IMR-90 (cell line): Measurements from ENCODE around the gene OSBPL2. TPM values are rescaled to one million over a fixed set of nuclear protein-coding genes. Genes with fewer than 3 reads are reported as not detected.
A peak's percentile ranks its signal among the peaks of the same experiment; 100 is the strongest.

Experiments used
- ATAC-seq: fragments of 200-7000 bp; cut with Tn5 transposase; 2 replicates; pipeline ENCODE4 v1.9.1; 2020; ENCODE audit warnings: low read depth, mild to moderate bottlenecking, moderate library complexity
- BruUV-seq: library from RNA; stranded (reverse); fragments of 400-500 nt; replicated peaks from 2 replicates; lab custom pipeline; 2021; lab: Mats Ljungman, UMichigan
- CTCF ChIA-PET: fragments of 300-600 bp; formaldehyde crosslinking; extraction: SDS; loops from one replicate; lab custom pipeline; 2021; ENCODE audit warnings: antibody characterized with exemption; lab: Yijun Ruan, JAX
- POLR2A ChIA-PET: fragments of 300-600 bp; sonication (Branson Sonifier 250); formaldehyde crosslinking; loops from one replicate; lab custom pipeline; 2022; ENCODE audit warnings: antibody characterized with exemption; ENCODE audit not compliant: unreplicated experiment; lab: Charles Lee
- DNase-seq: peaks from one replicate; pipeline ENCODE4 v3.0.0; 2013
- H2AFZ ChIP-seq: replicated peaks from 2 replicates; pipeline ENCODE3; 2013; ENCODE audit warnings: low read length, mild to moderate bottlenecking; ENCODE audit not compliant: poor library complexity
- H2AK5ac ChIP-seq: 2 replicates; pipeline ENCODE4 v1.6.1; 2013; ENCODE audit warnings: low read depth, low read length, inconsistent platforms
- H2AK9ac ChIP-seq: replicated peaks from 2 replicates; pipeline ENCODE3; 2013; ENCODE audit warnings: mild to moderate bottlenecking, low read depth, low read length, moderate library complexity; ENCODE audit not compliant: poor library complexity
- H2BK120ac ChIP-seq: 2 replicates; pipeline ENCODE4 v1.6.1; 2013; ENCODE audit warnings: low read depth, low read length, inconsistent platforms
- H2BK15ac ChIP-seq: 3 replicates; pipeline ENCODE4 v1.6.1; 2013; ENCODE audit warnings: low read depth, low read length, inconsistent platforms
- H2BK20ac ChIP-seq: 2 replicates; pipeline ENCODE4 v1.6.1; 2013; ENCODE audit warnings: low read depth, mild to moderate bottlenecking, inconsistent platforms, low read length, moderate library complexity
- H2BK5ac ChIP-seq: 2 replicates; pipeline ENCODE4 v1.6.1; 2013; ENCODE audit warnings: mild to moderate bottlenecking, low read depth, low read length, inconsistent platforms; ENCODE audit not compliant: poor library complexity, severe bottlenecking
- H3K14ac ChIP-seq: replicated peaks from 2 replicates; pipeline ENCODE4 v1.6.1; 2013; ENCODE audit warnings: low read depth, low read length, inconsistent platforms
- H3K18ac ChIP-seq: 2 replicates; pipeline ENCODE4 v1.6.1; 2013; ENCODE audit warnings: low read depth, low read length, control low read depth
- H3K23ac ChIP-seq: 2 replicates; pipeline ENCODE4 v1.6.1; 2013; ENCODE audit warnings: low read depth, low read length, inconsistent platforms
- H3K27ac ChIP-seq: 2 replicates; pipeline ENCODE4 v1.5.1; 2013; ENCODE audit warnings: mild to moderate bottlenecking, control low read depth, low read length; ENCODE audit not compliant: insufficient read depth
- H3K27me3 ChIP-seq: 2 replicates; pipeline ENCODE4 v1.6.1; 2013; ENCODE audit warnings: low read length; ENCODE audit not compliant: control insufficient read depth, insufficient read depth
- H3K36me3 ChIP-seq: 2 replicates; pipeline ENCODE4 v1.6.1; 2013; ENCODE audit warnings: low read length, mixed read lengths; ENCODE audit not compliant: control insufficient read depth, insufficient read depth
- H3K4ac ChIP-seq: 2 replicates; pipeline ENCODE4 v1.6.1; 2013; ENCODE audit warnings: low read depth, low read length, inconsistent platforms
- H3K4me1 ChIP-seq: 2 replicates; pipeline ENCODE4 v1.6.1; 2013; ENCODE audit warnings: low read length, mixed read lengths; ENCODE audit not compliant: control insufficient read depth, insufficient read depth
- H3K4me2 ChIP-seq: 2 replicates; pipeline ENCODE4 v1.6.1; 2013; ENCODE audit warnings: low read depth, mild to moderate bottlenecking, control low read depth, low read length, moderate library complexity
- H3K4me3 ChIP-seq: 2 replicates; pipeline ENCODE4 v1.5.1; 2013; ENCODE audit warnings: low read depth, mild to moderate bottlenecking, control low read depth, low read length, moderate library complexity; ENCODE audit not compliant: insufficient read depth
- H3K56ac ChIP-seq: 2 replicates; pipeline ENCODE4 v1.6.1; 2013; ENCODE audit warnings: low read length, inconsistent platforms; ENCODE audit not compliant: insufficient read depth; ENCODE audit errors: extremely low read depth
- H3K79me1 ChIP-seq, 2 experiments: 2 replicates each; pipeline ENCODE4 v1.6.1; 2013; ENCODE audit warnings: low read length in 2 of 2, inconsistent platforms in 1 of 2, low read depth in 1 of 2
- H3K9ac ChIP-seq: 2 replicates; pipeline ENCODE4 v1.6.1; 2013; ENCODE audit warnings: low read depth, low read length, control low read depth
- H3K9me1 ChIP-seq: 2 replicates; pipeline ENCODE4 v1.6.1; 2013; ENCODE audit warnings: low read length, inconsistent platforms; ENCODE audit not compliant: insufficient read depth
- H3K9me3 ChIP-seq: 2 replicates; pipeline ENCODE4 v1.6.1; 2013; ENCODE audit warnings: low read length; ENCODE audit not compliant: control insufficient read depth, insufficient read depth
- H4K20me1 ChIP-seq: 2 replicates; pipeline ENCODE4 v1.6.1; 2013; ENCODE audit warnings: low read length, inconsistent platforms; ENCODE audit not compliant: insufficient read depth
- H4K5ac ChIP-seq: 2 replicates; pipeline ENCODE4 v1.6.1; 2013; ENCODE audit warnings: mild to moderate bottlenecking, low read depth, low read length, control low read depth
- H4K8ac ChIP-seq, 2 experiments: 2 replicates each; pipeline ENCODE4 v1.6.1; 2013; ENCODE audit warnings: low read depth in 2 of 2, low read length in 2 of 2, control low read depth in 1 of 2, inconsistent platforms in 1 of 2
- H4K91ac ChIP-seq: 2 replicates; pipeline ENCODE4 v1.6.1; 2013; ENCODE audit warnings: low read depth, low read length, inconsistent platforms; ENCODE audit not compliant: insufficient read depth
- BHLHE40 ChIP-seq: fragments of 150-350 bp; IDR thresholded peaks from 2 replicates; pipeline ENCODE4 v1.6.1; 2016; ENCODE audit warnings: mild to moderate bottlenecking, low read depth, low read length
- CEBPB ChIP-seq: IDR thresholded peaks from 2 replicates; pipeline ENCODE4 v1.6.1; 2012; ENCODE audit warnings: low read depth, low read length, improper control_type of control experiment
- CHD1 ChIP-seq: IDR thresholded peaks from 2 replicates; pipeline ENCODE4 v1.6.1; 2012; ENCODE audit warnings: low read depth, low read length, improper control_type of control experiment
- FOS ChIP-seq: fragments of 150-350 bp; IDR thresholded peaks from 2 replicates; pipeline ENCODE4 v1.6.1; 2016; ENCODE audit warnings: low read depth, low read length
- MAFK ChIP-seq: IDR thresholded peaks from 2 replicates; pipeline ENCODE4 v1.6.1; 2012; ENCODE audit warnings: low read depth, low read length, improper control_type of control experiment
- MAZ ChIP-seq: IDR thresholded peaks from 2 replicates; pipeline ENCODE4 v1.6.1; 2012; ENCODE audit warnings: low read depth, mild to moderate bottlenecking, low read length, improper control_type of control experiment, moderate library complexity, borderline replicate concordance
- MXI1 ChIP-seq: IDR thresholded peaks from 2 replicates; pipeline ENCODE4 v1.6.1; 2012; ENCODE audit warnings: low read depth, mild to moderate bottlenecking, low read length, moderate library complexity, borderline replicate concordance
- NFE2L2 ChIP-seq: fragments of 150-350 bp; IDR thresholded peaks from 2 replicates; pipeline ENCODE4 v1.6.1; 2016; ENCODE audit warnings: low read depth, mild to moderate bottlenecking, low read length
- POLR2A ChIP-seq: IDR thresholded peaks from 2 replicates; pipeline ENCODE4 v1.6.1; 2012; ENCODE audit warnings: mild to moderate bottlenecking, low read depth, low read length
- RAD21 ChIP-seq: IDR thresholded peaks from 2 replicates; pipeline ENCODE4 v1.6.1; 2012; ENCODE audit warnings: low read length, improper control_type of control experiment
- RCOR1 ChIP-seq: IDR thresholded peaks from 2 replicates; pipeline ENCODE4 v1.6.1; 2012; ENCODE audit warnings: mild to moderate bottlenecking, low read length, improper control_type of control experiment; ENCODE audit not compliant: insufficient replicate concordance
- RFX5 ChIP-seq: IDR thresholded peaks from 2 replicates; pipeline ENCODE4 v1.8.0; 2012; ENCODE audit warnings: low read depth, mild to moderate bottlenecking, low read length, moderate library complexity
- SMC3 ChIP-seq: fragments of 150-350 bp; IDR thresholded peaks from 2 replicates; pipeline ENCODE4 v1.6.1; 2016; ENCODE audit warnings: low read depth, mild to moderate bottlenecking, antibody characterized with exemption, low read length, moderate library complexity
- WGBS, 2 experiments: methylation state at CpG; one replicate each; pipeline versions ENCODE4 v1.1.5 to v1.1.7; 2013; ENCODE audit warnings: missing lambda C conversion rate in 2 of 2; ENCODE audit not compliant: insufficient read length in 1 of 2; ENCODE audit errors: extremely low coverage in 2 of 2; 5-methylcytosine and 5-hydroxymethylcytosine counted together
- dilution Hi-C: fragments of 300-500 bp; cut with HindIII; formaldehyde crosslinking; loops from one replicate; pipeline ENCODE4 v1.14.3; 2018; ENCODE audit warnings: low sequenced_read_pairs; ENCODE audit not compliant: unreplicated experiment
- in situ Hi-C: fragments of 300-500 bp; cut with MboI; formaldehyde crosslinking; loops from 3 replicates; pipeline ENCODE4 v1.14.3; 2019; ENCODE audit warnings: low sequenced_read_pairs, inconsistent platforms, mixed read lengths
- intact Hi-C: fragments of 100-400 bp; cut with micrococcal nuclease; formaldehyde crosslinking; loops from 2 replicates; pipeline ENCODE4 v1.10.0; 2022
- polyA plus RNA-seq, 3 experiments: library from polyadenylated mRNA; depleted of rRNA; stranded (reverse); fragments of >200 nt; gene quantifications; 2 replicates each; pipeline ENCODE4 v1.2.3, GENCODE V29; 2012; ENCODE audit warnings: low replicate concordance in 1 of 3
- total RNA-seq: library from RNA; depleted of rRNA; stranded (reverse); fragments of >200 nt; gene quantifications from 2 replicates; pipeline ENCODE4 v1.2.3, GENCODE V29; 2012
- TF ChIP-seq, protein P1 (sequence below): fragments of 150-350 bp; IDR thresholded peaks from 2 replicates; pipeline ENCODE4 v1.6.1; 2016; ENCODE audit warnings: low read depth, mild to moderate bottlenecking, low read length, moderate library complexity, borderline replicate concordance
- TF ChIP-seq, protein P2 (sequence below): conservative IDR thresholded peaks from 2 replicates; pipeline ENCODE4 v1.5.1; 2012; ENCODE audit warnings: mild to moderate bottlenecking, low read depth, low read length, improper control_type of control experiment
- TF ChIP-seq, protein P3 (sequence below): fragments of 150-350 bp; IDR thresholded peaks from 2 replicates; pipeline ENCODE4 v1.6.1; 2017; ENCODE audit warnings: mild to moderate bottlenecking, antibody characterized with exemption, low read length, low read depth

The OSBPL2 gene
- total and polyA plus RNA-seq, 2 of the 4 experiments (the other 2 are of a cell fraction), result 19.3 to 27.6 TPM

DNA sequence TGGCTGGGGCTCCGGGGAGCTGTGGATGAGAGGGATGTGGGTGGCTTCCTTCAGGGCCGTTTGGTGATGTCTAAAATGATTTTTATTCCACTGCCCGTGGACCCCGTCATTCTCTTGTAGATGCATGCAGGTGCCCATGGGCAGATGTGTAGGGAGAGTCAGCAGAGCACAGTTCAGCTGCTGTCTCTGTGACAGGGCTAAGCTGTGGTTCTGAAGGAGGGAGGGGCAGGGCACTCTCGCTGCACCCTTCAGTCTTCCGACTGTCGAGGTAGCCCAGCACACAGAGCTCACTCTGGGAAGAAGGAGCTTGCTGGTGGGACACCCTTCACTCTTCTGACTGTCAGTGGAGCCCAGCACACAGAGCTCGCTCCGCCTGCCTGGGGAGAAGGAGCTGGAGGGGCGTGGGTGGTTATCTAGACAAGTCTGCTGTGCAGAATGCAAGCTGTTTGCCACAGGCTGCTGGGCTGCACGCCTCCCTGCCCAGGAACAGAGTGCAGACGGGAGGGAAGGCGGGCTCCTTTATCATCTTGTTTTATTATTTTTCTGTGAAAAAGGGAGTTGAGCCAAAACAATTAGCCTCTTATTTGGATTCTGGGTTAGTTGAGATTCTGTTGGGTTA, 36.1 kb downstream of the OSBPL2 start:
- H2BK15ac ChIP-seq, result no peak overlapping the region
- peaks cover 13% of the 10 kb centered on the region for H3K9me1 ChIP-seq
- H2BK120ac ChIP-seq, result no peak overlapping the region
- H3K4me1 ChIP-seq, result no peaks in the 10 kb centered on the region
- H4K91ac ChIP-seq, result no peak overlapping the region
- no peak overlapping the region for H2BK20ac ChIP-seq
- H3K27ac ChIP-seq, result no peak overlapping the region
- H4K5ac ChIP-seq, result no peak overlapping the region
- H3K18ac ChIP-seq, result no peak overlapping the region
- no peak for DNase-seq
- H3K9ac ChIP-seq, result no peak overlapping the region
- peaks cover 13% of the 10 kb centered on the region for H4K20me1 ChIP-seq
- no peak overlapping the region for H3K4ac ChIP-seq
- dilution Hi-C loops (no loop called here), intact Hi-C loops (no loop called here), in situ Hi-C loops (no loop called here)
- 83% methylated on average over 4 of the region's 13 CpGs; no CpG with 5 or more reads in 1 of the 2 experiments for WGBS, 2 experiments
- H3K36me3 ChIP-seq, result peaks cover 42% of the 10 kb centered on the region
- ATAC-seq, result peak; percentile 63
- no peak overlapping the region for H2BK5ac ChIP-seq
- H2AFZ ChIP-seq, result no peak overlapping the region
- H3K4me2 ChIP-seq, result no peak overlapping the region
- H3K14ac ChIP-seq, result no peak overlapping the region
- POLR2A ChIA-PET, result no interaction called here
- H4K8ac ChIP-seq, result no peak overlapping the region
- no peak overlapping the region for H3K56ac ChIP-seq
- no peak overlapping the region for H2AK5ac ChIP-seq
- no peak overlapping the region for H3K23ac ChIP-seq
- peaks cover 11 to 12% of the 10 kb centered on the region in 2 experiments; a peak in 2 of 4 replicates for H3K79me1 ChIP-seq
- CTCF ChIA-PET, result interaction anchor here (0.6 kb wide), 1 partner anchor 9 kb away, joined by 3 read pairs; no protein-coding TSS in a partner anchor
- no peak overlapping the region for H2AK9ac ChIP-seq
- no peak overlapping the region for H3K4me3 ChIP-seq
- no peaks in the 10 kb centered on the region for H3K27me3 ChIP-seq
- H3K9me3 ChIP-seq, result no peaks in the 10 kb centered on the region
- TF ChIP-seq SMC3 (no peak), RAD21 (no peak), NFE2L2 (no peak), CHD1 (no peak), MXI1 (no peak), CEBPB (no peak), POLR2A (no peak), MAZ (no peak), MAFK (no peak), RCOR1 (no peak), FOS (no peak), RFX5 (no peak), BHLHE40 (no peak)
- TF ChIP-seq, protein P1, sequence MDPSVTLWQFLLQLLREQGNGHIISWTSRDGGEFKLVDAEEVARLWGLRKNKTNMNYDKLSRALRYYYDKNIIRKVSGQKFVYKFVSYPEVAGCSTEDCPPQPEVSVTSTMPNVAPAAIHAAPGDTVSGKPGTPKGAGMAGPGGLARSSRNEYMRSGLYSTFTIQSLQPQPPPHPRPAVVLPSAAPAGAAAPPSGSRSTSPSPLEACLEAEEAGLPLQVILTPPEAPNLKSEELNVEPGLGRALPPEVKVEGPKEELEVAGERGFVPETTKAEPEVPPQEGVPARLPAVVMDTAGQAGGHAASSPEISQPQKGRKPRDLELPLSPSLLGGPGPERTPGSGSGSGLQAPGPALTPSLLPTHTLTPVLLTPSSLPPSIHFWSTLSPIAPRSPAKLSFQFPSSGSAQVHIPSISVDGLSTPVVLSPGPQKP, result no peak
- TF ChIP-seq, protein P2, sequence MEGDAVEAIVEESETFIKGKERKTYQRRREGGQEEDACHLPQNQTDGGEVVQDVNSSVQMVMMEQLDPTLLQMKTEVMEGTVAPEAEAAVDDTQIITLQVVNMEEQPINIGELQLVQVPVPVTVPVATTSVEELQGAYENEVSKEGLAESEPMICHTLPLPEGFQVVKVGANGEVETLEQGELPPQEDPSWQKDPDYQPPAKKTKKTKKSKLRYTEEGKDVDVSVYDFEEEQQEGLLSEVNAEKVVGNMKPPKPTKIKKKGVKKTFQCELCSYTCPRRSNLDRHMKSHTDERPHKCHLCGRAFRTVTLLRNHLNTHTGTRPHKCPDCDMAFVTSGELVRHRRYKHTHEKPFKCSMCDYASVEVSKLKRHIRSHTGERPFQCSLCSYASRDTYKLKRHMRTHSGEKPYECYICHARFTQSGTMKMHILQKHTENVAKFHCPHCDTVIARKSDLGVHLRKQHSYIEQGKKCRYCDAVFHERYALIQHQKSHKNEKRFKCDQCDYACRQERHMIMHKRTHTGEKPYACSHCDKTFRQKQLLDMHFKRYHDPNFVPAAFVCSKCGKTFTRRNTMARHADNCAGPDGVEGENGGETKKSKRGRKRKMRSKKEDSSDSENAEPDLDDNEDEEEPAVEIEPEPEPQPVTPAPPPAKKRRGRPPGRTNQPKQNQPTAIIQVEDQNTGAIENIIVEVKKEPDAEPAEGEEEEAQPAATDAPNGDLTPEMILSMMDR, result no peak
- TF ChIP-seq, protein P3, sequence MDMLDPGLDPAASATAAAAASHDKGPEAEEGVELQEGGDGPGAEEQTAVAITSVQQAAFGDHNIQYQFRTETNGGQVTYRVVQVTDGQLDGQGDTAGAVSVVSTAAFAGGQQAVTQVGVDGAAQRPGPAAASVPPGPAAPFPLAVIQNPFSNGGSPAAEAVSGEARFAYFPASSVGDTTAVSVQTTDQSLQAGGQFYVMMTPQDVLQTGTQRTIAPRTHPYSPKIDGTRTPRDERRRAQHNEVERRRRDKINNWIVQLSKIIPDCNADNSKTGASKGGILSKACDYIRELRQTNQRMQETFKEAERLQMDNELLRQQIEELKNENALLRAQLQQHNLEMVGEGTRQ, result no peak
- BruUV-seq, result no TSS peak
